ENCODE measurements around the gene APOL4.
"Not testable (repeated sequence)": the region's sequence is repeated elsewhere in the genome, so short reads cannot be mapped to it uniquely, and the experiment has no call there.

APOL4 gene

DNA sequence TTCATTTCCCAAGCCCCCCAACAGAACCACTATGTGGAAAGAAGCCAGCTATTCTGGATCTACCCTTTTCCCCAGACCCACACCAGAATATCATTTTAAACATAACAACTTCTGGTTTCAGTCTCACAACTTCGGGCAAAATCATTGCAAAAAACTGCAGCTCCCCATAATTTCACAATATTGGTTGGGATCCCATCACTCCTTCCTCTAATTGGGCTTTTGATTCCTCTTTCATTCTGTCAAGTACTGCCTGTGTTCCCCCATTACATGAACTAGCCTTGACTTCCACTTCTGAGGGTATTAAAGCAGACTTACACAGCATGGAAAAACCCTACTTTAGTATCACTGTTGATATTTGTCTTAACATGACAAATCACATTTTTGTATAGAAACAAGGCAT lies 37.0 kb downstream of the APOL4 start:
- TF ChIP-seq, protein P1, sequence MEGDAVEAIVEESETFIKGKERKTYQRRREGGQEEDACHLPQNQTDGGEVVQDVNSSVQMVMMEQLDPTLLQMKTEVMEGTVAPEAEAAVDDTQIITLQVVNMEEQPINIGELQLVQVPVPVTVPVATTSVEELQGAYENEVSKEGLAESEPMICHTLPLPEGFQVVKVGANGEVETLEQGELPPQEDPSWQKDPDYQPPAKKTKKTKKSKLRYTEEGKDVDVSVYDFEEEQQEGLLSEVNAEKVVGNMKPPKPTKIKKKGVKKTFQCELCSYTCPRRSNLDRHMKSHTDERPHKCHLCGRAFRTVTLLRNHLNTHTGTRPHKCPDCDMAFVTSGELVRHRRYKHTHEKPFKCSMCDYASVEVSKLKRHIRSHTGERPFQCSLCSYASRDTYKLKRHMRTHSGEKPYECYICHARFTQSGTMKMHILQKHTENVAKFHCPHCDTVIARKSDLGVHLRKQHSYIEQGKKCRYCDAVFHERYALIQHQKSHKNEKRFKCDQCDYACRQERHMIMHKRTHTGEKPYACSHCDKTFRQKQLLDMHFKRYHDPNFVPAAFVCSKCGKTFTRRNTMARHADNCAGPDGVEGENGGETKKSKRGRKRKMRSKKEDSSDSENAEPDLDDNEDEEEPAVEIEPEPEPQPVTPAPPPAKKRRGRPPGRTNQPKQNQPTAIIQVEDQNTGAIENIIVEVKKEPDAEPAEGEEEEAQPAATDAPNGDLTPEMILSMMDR (IDR thresholded peaks at IDR 0.05; ENCODE audit: insufficient read depth, missing control alignments) = no peak
- FAIRE-seq = no peak
- no peak for DNase-seq (ENCODE audit: insufficient read length, low spot score)

DNA sequence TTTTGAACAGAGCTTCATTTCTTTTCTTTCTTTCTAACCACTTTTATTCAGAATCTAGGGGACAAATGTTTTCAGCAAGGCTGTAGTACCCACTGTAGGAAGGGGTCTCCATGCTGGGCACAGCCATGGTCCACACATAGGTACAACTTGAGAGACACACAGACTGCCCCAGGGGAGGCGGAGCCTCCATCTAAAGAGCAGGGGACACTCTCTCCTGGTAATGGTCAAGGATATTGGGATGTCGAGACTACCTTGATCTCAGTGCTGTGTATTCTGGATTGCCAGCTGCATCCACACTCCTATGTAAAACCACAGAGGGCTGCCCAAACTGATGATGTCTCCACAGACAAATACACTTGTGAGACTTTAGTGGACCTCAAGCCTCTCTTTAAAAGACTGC lies 38.1 kb downstream of the APOL4 start:
- FAIRE-seq = no peak

DNA sequence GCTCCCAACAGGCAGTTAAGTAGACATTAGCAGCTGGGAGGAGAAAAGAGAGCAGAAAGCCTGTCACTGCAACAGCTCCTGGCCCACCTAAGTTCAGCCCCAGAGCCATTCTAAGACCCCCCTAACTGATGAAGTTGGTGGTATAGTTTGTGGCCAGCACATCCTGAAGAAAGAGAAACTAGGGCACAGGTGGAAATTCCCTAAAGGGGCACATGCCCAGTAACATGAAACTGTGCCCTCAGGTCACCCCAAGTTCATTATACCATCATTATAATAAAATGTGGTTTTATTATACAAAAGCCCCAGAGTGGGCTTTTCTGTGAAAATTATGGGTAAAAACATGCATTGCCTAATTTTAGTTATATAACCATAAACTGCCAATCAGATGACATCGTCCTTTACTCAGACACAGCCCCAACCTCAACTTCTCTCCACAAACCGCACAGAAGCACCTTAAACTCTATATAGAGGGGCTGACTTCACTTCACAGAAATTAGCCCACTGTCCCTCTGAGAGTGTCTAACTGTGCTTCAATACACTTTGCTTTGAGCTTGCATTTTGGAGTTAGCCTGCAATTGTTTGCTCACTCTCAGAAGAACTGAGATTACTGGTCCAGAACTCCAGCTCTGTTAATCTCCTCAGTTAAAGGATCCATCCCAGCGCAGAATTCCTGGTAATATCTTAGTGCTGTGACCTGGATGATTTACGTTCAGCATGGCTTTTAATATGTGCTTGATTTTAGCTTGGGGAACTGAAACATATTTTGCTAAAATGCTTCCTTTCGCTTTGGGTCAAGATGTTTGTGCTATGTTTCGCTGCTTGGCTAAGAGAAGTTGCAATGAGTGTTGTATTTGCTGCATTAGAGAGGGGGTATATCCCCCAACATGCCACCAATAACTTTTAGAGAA lies 39.2 kb downstream of the APOL4 start:
- FAIRE-seq = no peak
- TF ChIP-seq, protein P1 (IDR thresholded peaks at IDR 0.05; ENCODE audit: insufficient read depth, missing control alignments) = no peak
- no peak for DNase-seq (ENCODE audit: insufficient read length, low spot score)

More for the DNA sequence above, 38.1 kb downstream of the APOL4 start:
- no peak for DNase-seq (ENCODE audit: insufficient read length, low spot score)
- TF ChIP-seq, protein P1 (IDR thresholded peaks at IDR 0.05; ENCODE audit: insufficient read depth, missing control alignments) = no peak

DNA sequence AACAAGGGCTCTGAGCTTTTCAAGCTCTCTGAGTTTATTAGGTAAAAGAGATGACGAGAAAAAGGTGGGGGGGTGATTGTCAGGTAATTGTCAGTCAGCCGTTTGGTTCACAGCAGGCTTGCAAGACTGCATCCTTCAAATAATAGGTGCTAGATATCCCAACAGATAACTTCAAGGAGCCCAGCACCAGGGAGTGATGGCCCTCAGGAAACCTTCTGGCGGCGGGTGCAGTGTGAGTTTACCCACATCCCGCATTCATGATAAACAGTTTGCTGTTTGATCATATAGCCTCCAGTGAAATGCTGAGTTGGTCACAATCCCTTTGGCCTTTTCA lies 39.8 kb downstream of the APOL4 start:
- not testable (repeated sequence) for DNase-seq (ENCODE audit: insufficient read length, low spot score); FAIRE-seq

DNA sequence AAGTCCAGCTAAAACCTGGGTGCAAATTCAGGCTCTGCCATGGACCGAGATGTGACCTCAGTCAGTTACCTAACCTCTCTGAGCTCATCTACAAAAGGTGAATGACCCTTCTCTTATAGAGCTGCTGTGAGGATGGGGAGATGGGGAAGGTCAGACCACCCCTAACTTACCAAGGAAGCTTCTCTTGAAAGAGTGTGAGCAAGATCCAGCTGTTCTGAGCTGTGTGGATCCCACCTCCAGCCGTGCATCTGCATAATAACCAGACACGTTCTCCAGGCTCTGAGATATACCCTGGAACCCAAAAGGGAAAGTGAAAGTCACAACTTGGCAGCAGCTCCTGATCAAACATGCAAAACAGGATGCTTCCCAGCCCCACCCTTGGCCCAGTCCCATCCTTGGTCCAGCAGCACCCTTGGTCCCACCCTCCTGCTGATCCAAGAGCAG lies 41.1 kb downstream of the APOL4 start, which contains the start of gene APOL3:
Gene APOL3 (minus strand): TSS at position 257 of the 444 bp plus-strand sequence. CDS start 11,700 bp downstream, outside the sequence.
- FAIRE-seq (no peak), DNase-seq (ENCODE audit: insufficient read length, low spot score) (no peak)
- TF ChIP-seq, protein P1 (IDR thresholded peaks at IDR 0.05; ENCODE audit: insufficient read depth, missing control alignments) = no peak

DNA sequence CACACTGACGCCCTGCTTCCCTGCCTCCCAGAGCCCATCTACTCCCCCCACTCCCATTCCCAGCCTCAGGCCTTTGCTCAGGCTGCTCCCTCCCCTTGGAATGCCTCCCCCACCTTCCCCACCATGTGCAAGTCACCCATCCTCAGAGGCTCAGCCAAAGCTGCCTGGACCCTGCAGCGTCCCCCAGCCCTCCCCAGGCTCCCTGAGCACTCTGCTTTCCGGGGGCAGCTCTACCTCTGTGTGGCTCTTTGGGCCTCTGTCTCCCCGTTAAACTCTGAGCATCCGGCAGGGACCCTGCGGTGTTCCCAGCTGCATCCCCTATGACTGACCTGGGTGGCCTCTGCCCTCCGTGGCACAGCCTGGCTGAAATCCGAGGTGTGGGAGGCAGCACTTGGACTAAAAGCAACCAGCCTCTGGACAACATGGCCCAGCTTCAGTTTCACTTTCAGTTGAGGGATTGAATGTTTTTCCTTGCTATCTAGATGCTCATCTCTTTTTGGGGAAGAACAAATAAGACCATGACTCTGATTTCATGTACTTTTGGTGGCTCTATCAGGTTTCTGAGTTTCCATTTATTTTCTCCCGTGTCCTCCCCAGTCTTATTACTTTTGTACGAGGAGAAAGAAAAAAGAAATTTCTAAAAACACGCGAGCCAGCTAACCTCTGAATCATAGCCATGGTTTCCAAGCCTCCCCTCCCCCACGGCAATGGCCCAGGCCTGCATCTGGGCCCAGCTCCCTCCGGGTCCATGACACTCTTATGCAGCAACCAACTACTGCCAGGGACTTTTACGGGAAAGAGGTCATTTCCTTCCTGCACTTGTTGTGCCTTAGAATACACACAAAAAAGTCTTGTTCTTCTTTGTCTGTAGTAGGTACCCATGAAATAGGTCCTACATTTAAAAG lies 44.8 kb downstream of the APOL4 start:
- FAIRE-seq (no peak), DNase-seq (ENCODE audit: insufficient read length, low spot score) (no peak)
- TF ChIP-seq, protein P1 (IDR thresholded peaks at IDR 0.05; ENCODE audit: insufficient read depth, missing control alignments) = no peak

DNA sequence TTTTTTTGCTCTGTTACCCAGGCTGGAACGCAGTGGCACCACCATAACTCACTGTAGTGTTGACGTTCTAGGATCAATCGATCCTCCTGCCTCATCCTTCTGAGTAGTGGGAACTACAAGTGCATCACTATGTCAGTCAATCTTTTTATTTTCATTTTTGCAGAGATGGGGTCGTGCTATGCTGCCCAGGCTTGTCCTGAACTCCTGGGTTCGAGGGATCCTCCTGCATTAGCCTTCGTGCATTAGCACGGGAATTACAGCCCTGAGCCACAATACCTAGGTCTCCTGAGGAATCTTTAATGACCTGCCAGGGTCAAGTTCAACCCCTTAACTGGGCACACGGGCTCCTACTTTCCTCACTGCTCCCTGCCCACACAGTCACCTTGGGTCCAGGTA lies 45.5 kb downstream of the APOL4 start:
- FAIRE-seq = no peak
- TF ChIP-seq, protein P1 (IDR thresholded peaks at IDR 0.05; ENCODE audit: insufficient read depth, missing control alignments) = no peak
- DNase-seq (ENCODE audit: insufficient read length, low spot score) = no peak

Measured in D721Med (cell line).